Stimulated activated CD8-positive, alpha-beta memory T cell treated with anti-CD3 and anti-CD28 coated beads, Interleukin-12 subunit alpha, Interleukin-12 subunit beta, amount 100 ng/mL, for 1 hour (primary cell): Measurements from ENCODE around the gene PUM1.

Experiments used
- DNase-seq: peaks from one replicate; pipeline ENCODE4 v3.0.0-alpha.2; 2020; ENCODE audit warnings: low read depth

PUM1 gene

DNA sequence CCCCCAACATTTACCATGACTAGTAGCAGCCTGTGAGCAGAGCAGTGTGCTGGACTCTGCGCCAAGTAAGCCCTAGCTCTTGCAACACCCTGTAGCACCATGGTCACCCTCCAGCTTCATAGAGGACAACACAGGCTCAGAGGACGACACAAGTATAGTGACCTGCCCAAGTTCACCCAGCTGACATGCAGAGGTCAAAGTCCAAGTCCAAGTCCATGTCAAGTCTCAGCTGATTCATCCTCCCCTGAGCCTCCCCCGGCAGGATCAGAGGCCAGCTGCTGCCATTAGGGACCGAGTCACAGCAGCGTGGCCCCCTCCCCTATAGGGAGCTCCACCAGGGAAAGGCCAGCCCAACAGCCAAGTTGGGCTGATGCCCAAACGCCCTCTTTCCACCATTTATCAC is 172.8 kb downstream of the PUM1 start:
- DNase-seq, result no peak

GRCh38 chr1:30891227-30891552 is 174.3 kb downstream of the PUM1 start:
- DNase-seq, result no peak

DNA sequence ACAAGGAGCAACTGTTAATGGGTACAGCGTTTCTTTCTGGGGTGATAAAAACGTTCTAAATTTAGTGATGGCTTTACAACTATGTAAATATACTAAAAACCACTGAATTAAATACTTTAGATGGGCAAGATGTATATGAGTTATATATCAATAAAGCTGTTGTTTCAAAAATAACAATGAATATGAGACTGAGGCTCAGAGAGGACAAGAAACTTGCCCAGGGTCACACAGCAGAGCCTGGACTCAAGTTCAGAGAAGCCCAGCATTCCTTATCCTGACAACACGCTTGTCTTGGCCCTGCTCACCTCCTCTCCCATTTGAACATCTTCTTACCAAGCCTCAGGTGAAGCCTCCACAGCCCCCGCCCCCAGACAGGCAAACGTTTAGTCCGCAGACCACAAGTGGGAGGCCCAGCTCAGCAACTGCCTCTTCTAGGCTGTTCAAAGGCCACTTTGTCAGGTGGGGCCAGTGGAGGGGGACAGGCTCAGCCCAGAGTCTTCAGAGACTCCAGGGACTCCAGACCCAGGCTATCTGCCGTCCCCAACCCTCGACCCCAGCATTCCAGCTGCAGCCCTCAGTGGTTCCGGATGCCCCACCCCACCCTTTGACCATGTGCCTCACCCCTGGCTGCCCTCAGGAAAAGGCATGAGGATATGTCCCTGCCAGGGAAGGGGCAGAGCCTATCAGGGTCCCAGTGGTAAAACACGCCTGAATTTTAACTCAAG is 174.9 kb downstream of the PUM1 start:
- no peak for DNase-seq

DNA sequence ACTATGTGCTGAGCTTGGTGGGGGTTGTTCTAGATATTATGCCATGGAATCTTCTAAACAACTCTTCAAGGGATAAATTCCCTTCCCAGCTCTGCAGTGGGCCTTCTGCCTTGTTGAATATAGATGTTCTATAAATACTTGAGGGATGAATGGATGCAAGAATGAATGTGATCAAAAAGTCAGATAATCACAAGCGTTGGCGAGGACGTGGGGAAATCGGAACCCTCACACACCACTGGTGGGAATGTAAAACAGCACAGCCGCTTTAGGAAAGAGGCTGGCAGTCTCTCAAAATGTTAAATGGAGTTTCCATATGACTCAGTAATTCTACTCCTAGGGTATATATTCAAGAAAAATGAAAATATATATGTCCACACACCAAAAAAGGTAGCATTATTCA is 176.0 kb downstream of the PUM1 start:
- DNase-seq, result no peak

GRCh38 chr1:30888975-30889374 is 176.5 kb downstream of the PUM1 start:
- DNase-seq, result no peak

DNA sequence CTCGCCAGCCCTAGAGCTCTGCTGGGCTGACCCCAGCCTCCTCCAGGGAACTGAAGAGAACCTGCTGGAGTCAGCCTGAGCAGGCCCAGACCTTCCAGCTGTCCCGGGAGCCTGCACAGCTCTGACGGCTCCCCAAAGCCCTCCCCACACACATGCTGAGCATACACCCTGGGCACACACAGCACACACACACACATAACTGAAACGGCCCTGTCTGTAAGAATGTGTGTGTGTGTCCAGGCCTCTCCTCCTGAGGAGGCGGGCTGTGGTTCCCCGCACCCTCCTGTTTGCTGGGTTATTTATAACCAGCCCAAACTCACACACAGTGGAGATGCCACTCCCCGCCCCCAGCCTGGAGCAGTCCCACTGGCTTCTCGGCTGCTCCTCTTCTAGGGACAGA is 177.1 kb downstream of the PUM1 start:
- DNase-seq, result no peak

GRCh38 chr1:30887485-30888315 is 177.8 kb downstream of the PUM1 start:
- no peak for DNase-seq

GRCh38 chr1:30886710-30887428 is 178.6 kb downstream of the PUM1 start:
- DNase-seq, result no peak

DNA sequence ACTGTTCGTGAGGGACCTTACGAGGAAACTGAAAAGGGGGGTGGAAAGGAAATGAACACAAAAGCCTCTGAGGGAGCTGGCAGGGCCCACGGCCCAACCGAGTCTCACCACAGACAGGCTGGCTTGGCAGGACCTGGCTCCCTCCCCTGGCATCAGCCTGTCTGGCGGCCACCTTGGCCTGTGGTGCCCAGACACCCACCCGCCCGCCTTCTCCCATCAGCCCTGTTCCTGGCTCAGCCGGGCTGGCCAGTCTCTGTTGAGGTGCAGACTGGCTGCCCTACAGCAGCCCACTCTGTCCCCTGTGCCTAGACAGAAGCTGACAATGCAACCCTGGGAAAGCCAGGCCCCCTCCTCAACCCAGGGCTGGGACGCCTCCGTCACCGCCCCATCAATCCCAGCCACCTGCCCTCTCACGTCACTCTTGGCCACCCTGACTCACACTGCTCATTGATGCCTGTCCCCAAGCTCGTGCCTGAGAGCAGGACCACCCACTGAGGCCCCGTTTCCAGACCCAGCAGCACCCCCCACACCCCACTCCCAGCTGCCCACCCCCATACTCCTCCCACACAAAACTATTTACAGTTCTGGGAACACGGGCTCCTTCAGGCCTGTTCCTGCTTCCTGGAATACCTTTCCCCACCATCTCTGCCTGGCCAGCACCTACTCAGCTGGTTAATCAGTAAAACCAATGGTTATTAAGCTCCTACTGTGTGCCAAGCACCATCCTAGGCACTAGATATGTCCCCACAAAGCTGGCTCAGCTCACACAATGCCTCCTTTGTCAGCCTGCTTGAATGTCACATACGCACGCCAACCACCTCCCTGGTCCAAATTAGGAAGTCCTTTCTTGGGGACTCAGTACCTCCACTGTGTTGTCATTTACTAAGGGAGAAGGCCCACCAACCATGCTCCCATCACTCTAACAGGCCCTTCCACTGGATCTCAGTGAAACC is 179.7 kb downstream of the PUM1 start:
- no peak for DNase-seq

DNA sequence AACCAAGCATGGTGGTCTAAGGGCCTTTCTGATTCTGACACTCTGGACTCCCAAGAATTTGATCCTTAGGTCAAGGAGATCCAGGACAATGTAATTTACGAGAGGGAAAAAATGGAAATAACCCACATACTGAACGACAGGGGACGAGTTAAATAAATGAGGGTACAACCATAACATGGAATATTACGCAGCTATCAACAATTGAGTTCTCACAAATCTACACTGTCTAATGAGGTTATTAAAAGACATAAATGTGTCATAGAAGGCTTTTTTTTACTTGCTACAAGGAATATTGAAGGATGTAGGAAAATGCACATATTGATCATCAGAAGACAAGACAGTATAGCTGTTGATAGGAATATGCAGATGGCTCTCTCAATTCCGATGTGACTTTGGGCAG is 180.8 kb downstream of the PUM1 start:
- no peak for DNase-seq

- DNase-seq, result no peak
Measured at GRCh38 chr1:30883389-30884172, 181.9 kb downstream of the PUM1 start.

DNA sequence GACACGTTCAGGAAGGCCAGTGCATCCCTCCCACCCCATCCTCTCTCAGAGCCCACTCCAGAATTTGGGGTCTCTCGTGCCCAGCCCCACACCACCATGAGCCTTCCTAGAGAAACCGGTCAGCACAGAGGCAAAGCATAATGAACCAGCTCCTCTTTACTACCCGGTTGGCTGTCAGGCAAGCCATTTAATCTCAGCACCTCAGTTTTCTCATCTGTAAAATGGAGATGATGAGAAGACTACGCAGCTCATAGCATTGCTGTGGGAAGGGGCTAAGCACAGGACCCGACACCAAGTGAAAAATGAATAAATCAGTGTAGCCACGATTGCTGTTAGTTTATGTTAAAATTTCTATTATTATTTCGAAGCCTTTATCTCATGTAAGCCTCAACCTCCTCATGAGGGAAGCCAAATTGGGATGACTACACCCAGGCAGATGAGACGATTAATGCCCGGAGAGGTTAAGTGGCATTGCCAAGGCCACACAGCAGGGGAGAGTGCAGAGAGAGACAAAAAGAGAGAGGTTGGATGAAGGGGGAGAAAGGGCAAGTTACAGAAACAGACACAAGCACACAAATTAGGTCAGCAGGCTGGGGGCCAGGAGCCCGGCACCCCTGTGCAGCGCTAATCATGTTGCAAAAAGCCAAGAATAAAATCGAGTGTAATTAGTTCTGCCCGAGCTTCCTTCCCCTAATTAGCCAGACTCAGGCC is 182.7 kb downstream of the PUM1 start:
- DNase-seq, result no peak
